Liver (tissue), 9 donors: Measurements from ENCODE around the gene ACOT2. TPM values are rescaled to one million over a fixed set of nuclear protein-coding genes. Genes with fewer than 3 reads are reported as not detected.
"Not testable (repeated sequence)": the region's sequence is repeated elsewhere in the genome, so short reads cannot be mapped to it uniquely, and the experiment has no call there.

Experiments
- DNase-seq: peaks from one replicate; pipeline ENCODE4 v3.0.0-alpha.2; 2017; ENCODE audit warnings: low spot score
- H3K27ac ChIP-seq, 2 donors: one replicate each; pipeline ENCODE4 v1.7.0; 2013; ENCODE audit warnings: inconsistent platforms in 2 of 2, low read length in 2 of 2, control low read depth in 1 of 2, low read depth in 1 of 2, mild to moderate bottlenecking in 1 of 2
- H3K27me3 ChIP-seq, 4 donors: one replicate each; pipeline versions ENCODE4 v1.6.1 to v1.7.0; 2013; ENCODE audit warnings: low read length in 3 of 4, inconsistent platforms in 1 of 4, mild to moderate bottlenecking in 1 of 4, moderate library complexity in 1 of 4; ENCODE audit not compliant: control insufficient read depth in 4 of 4, insufficient read depth in 4 of 4
- H3K36me3 ChIP-seq, 4 donors: one replicate each; pipeline versions ENCODE4 v1.6.1 to v1.7.0; 2013; ENCODE audit warnings: low read length in 3 of 4, mild to moderate bottlenecking in 3 of 4, low read depth in 1 of 4, moderate library complexity in 1 of 4; ENCODE audit not compliant: control insufficient read depth in 4 of 4, insufficient read depth in 3 of 4
- H3K4me1 ChIP-seq, 4 donors: one replicate each; pipeline versions ENCODE4 v1.6.1 to v1.7.0; 2013; ENCODE audit warnings: low read length in 3 of 4, mild to moderate bottlenecking in 3 of 4, moderate library complexity in 1 of 4; ENCODE audit not compliant: control insufficient read depth in 4 of 4, insufficient read depth in 4 of 4
- H3K4me3 ChIP-seq, 3 donors: one replicate each; pipeline versions ENCODE4 v1.6.1 to v1.7.0; 2013; ENCODE audit warnings: low read length in 3 of 3, control low read depth in 1 of 3, low read depth in 1 of 3, mild to moderate bottlenecking in 1 of 3
- H3K9ac ChIP-seq, 2 donors: one replicate each; pipeline ENCODE4 v1.7.0; 2013; ENCODE audit warnings: low read length in 2 of 2, mild to moderate bottlenecking in 2 of 2, moderate library complexity in 2 of 2, control low read depth in 1 of 2, low read depth in 1 of 2
- H3K9me3 ChIP-seq, 4 donors: one replicate each; pipeline versions ENCODE4 v1.6.1 to v1.7.0; 2013; ENCODE audit warnings: low read length in 3 of 4; ENCODE audit not compliant: control insufficient read depth in 4 of 4
- FOXA2 ChIP-seq: IDR thresholded peaks from 2 replicates; pipeline ENCODE4 v1.6.1; 2016; ENCODE audit warnings: antibody characterized with exemption
- HNF4A ChIP-seq, 2 donors: conservative IDR thresholded peaks; 2 replicates each; pipeline ENCODE4 v1.6.1; 2016; ENCODE audit warnings: antibody characterized with exemption in 2 of 2, mild to moderate bottlenecking in 2 of 2
- MAX ChIP-seq: IDR thresholded peaks from 2 replicates; pipeline ENCODE4 v1.6.1; 2016; ENCODE audit warnings: antibody characterized with exemption
- NR2F2 ChIP-seq: IDR thresholded peaks from 2 replicates; pipeline ENCODE4 v1.6.1; 2016; ENCODE audit warnings: antibody characterized with exemption
- RAD21 ChIP-seq, 2 donors: IDR thresholded peaks; 2 replicates each; pipeline ENCODE4 v1.6.1; 2016; ENCODE audit warnings: antibody characterized with exemption in 2 of 2, mild to moderate bottlenecking in 2 of 2
- REST ChIP-seq: IDR thresholded peaks from 2 replicates; pipeline ENCODE4 v1.6.1; 2016; ENCODE audit warnings: antibody characterized with exemption, mild to moderate bottlenecking
- RXRA ChIP-seq, 2 donors: IDR thresholded peaks; 2 replicates each; pipeline ENCODE4 v1.6.1; 2017 to 2018; ENCODE audit warnings: antibody characterized with exemption in 2 of 2, mild to moderate bottlenecking in 1 of 2
- SP1 ChIP-seq: IDR thresholded peaks from 2 replicates; pipeline ENCODE4 v1.6.1; 2018; ENCODE audit warnings: antibody characterized with exemption, mild to moderate bottlenecking
- TAF1 ChIP-seq: conservative IDR thresholded peaks from 2 replicates; pipeline ENCODE4 v1.6.1; 2016; ENCODE audit warnings: antibody characterized with exemption, mild to moderate bottlenecking
- YY1 ChIP-seq: IDR thresholded peaks from 2 replicates; pipeline ENCODE4 v1.6.1; 2016; ENCODE audit warnings: antibody characterized with exemption, mild to moderate bottlenecking
- ZBTB33 ChIP-seq: IDR thresholded peaks from 2 replicates; pipeline ENCODE4 v1.6.1; 2016; ENCODE audit warnings: antibody characterized with exemption
- WGBS: extraction: QIAGEN DNeasy Blood & Tissue Kit; methylation state at CpG from one replicate; pipeline ENCODE4 v1.1.7; 2013; 5-methylcytosine and 5-hydroxymethylcytosine counted together
- polyA plus RNA-seq, 2 donors: library from polyadenylated mRNA; stranded (reverse) in 1 of 2; unstranded in 1 of 2; fragments of 200-250 nt in 1 of 2; fragments of >200 nt in 1 of 2; fragmentation: Nextera tagmentation in 1 of 2; extraction: Ambion mirVana in 1 of 2; gene quantifications; one replicate each; pipeline versions ENCODE4 v1.2.1 to v1.2.3, GENCODE V29; 2013 to 2015
- total RNA-seq, 2 donors: library from RNA; depleted of rRNA; stranded (reverse); fragments of >200 nt; gene quantifications; one replicate each; pipeline ENCODE4 v1.2.3, GENCODE V29; 2014
- donor health status: healthy.
- donor health status: healthy.
- donor health status: healthy.
- donor health status: healthy.
- donor health status: healthy.

Gene ACOT2
- 100 to 1,000 TPM in 1 of 2 donors, 10 to 100 TPM in 1; 51.2 to 189 TPM for total RNA-seq
- 100 to 1,000 TPM; 145 to 157 TPM for polyA plus RNA-seq

- under 1% methylated on average over 83 of the region's 83 CpGs for WGBS
- peak within 1 kb of the TSS; percentile 37 to 82 (median 65) for H3K4me3 ChIP-seq
- not testable (repeated sequence) for H3K27me3 ChIP-seq, H3K9me3 ChIP-seq, H3K36me3 ChIP-seq
- peak; percentile 92 for TF ChIP-seq TAF1
- TF ChIP-seq RAD21 (IDR thresholded peaks at IDR 0.05) = peak in 1 of 2 donors; percentile 45
- TF ChIP-seq RXRA (IDR thresholded peaks at IDR 0.05) = peak; percentile 81 to 86
- TF ChIP-seq REST = peak; percentile 90
- TF ChIP-seq ZBTB33 = peak; percentile 56
- TF ChIP-seq MAX = peak; percentile 9
- TF ChIP-seq SP1 = peak; percentile 95
- peak; percentile 98 for TF ChIP-seq YY1
- H3K4me1 ChIP-seq = peaks cover 2 to 26% (median 6%) of the 10 kb centered on the region in 4 donors
- DNase-seq = peak; percentile 65
- peak within 1 kb of the TSS; percentile 89 to 98 for H3K27ac ChIP-seq
- peak within 1 kb of the TSS; percentile 91 to 92 for H3K9ac ChIP-seq
These were observed at the start of gene ACOT2 for GRCh38 chr14:73569185-73569958. Gene ACOT2, plus strand, starts transcription at chr14:73569213. Its CDS starts 28 bp downstream, at chr14:73569241.

GRCh38 chr14:73521229-73521628, 47.8 kb upstream of the ACOT2 start:
- no peak for TF ChIP-seq ZBTB33
- TF ChIP-seq NR2F2 = no peak
- no peak for TF ChIP-seq SP1
- TF ChIP-seq RXRA (IDR thresholded peaks at IDR 0.05) = no peak
- no peak for TF ChIP-seq HNF4A (conservative IDR thresholded peaks at IDR 0.05)
- TF ChIP-seq MAX = no peak
- no peak for TF ChIP-seq FOXA2
- no peaks in the 10 kb centered on the region for H3K27me3 ChIP-seq
- 98% methylated on average over 4 of the region's 4 CpGs for WGBS
- no peak overlapping the region for H3K27ac ChIP-seq
- no peak overlapping the region for H3K9ac ChIP-seq
- DNase-seq = no peak
- no peaks in the 10 kb centered on the region for H3K36me3 ChIP-seq
- no peak overlapping the region for H3K4me3 ChIP-seq
- peaks cover 3 to 14% (median 10%) of the 10 kb centered on the region in 4 donors for H3K4me1 ChIP-seq
- no peaks in the 10 kb centered on the region for H3K9me3 ChIP-seq
